Measurements from ENCODE around the gene C9.

DNA sequence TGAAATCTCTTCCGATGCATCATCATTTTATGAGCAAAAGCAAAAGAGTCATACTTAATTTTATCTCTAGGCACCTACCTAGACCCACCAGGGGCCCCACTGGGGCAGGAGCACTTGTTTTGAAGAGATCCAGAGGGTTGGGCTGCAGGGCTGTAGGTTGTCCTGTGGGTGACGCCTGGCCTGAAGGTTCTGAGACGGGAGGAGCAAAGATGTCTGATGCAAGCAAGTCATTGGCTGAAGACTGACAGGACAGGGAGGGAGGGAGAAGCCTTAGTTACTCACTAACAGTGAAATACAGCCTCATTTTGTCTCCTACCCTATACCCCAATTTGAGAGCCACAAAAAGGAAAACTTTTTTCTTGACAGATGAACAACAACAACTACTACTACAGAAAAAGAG is 17.1 kb upstream of the C9 start:
- TF ChIP-seq, protein P1, sequence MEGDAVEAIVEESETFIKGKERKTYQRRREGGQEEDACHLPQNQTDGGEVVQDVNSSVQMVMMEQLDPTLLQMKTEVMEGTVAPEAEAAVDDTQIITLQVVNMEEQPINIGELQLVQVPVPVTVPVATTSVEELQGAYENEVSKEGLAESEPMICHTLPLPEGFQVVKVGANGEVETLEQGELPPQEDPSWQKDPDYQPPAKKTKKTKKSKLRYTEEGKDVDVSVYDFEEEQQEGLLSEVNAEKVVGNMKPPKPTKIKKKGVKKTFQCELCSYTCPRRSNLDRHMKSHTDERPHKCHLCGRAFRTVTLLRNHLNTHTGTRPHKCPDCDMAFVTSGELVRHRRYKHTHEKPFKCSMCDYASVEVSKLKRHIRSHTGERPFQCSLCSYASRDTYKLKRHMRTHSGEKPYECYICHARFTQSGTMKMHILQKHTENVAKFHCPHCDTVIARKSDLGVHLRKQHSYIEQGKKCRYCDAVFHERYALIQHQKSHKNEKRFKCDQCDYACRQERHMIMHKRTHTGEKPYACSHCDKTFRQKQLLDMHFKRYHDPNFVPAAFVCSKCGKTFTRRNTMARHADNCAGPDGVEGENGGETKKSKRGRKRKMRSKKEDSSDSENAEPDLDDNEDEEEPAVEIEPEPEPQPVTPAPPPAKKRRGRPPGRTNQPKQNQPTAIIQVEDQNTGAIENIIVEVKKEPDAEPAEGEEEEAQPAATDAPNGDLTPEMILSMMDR (IDR thresholded peaks at IDR 0.05): no peak
- TF ChIP-seq POLR2A (IDR thresholded peaks at IDR 0.05): no peak
- no peak for TF ChIP-seq POLR2AphosphoS5 (IDR thresholded peaks at IDR 0.05; ENCODE audit: insufficient read depth in 1 of 2, low read depth in 1 of 2)

Measured in vagina (tissue), 2 donors.